ENCODE data around the gene DAO.

- no peak for TF ChIP-seq CTCF (IDR thresholded peaks at IDR 0.05)
- no peak for TF ChIP-seq POLR2AphosphoS5 (IDR thresholded peaks at IDR 0.05)
- TF ChIP-seq EP300 (IDR thresholded peaks at IDR 0.05) = no peak
Measured at GRCh38 chr12:108853426-108853825, 26.5 kb upstream of the DAO start.
